Measurements from ENCODE around the gene ALK. TPM values are rescaled to one million over a fixed set of nuclear protein-coding genes. Genes with fewer than 3 reads are reported as not detected.

ALK gene
- total RNA-seq, 1 donor: under 0.01 TPM

- no peak overlapping the region for H3K4me2 ChIP-seq (ENCODE audit: insufficient read depth, low read length)
- no peak overlapping the region for H3K4me3 ChIP-seq (ENCODE audit: insufficient read depth, low read length)
- H2AFZ ChIP-seq (ENCODE audit: low read length): no peak overlapping the region
- no peaks in the 10 kb centered on the region for H3K79me2 ChIP-seq (ENCODE audit: insufficient read depth, low read length)
- H3K4me1 ChIP-seq (ENCODE audit: insufficient read depth, low read length): no peaks in the 10 kb centered on the region
- H3K27ac ChIP-seq (ENCODE audit: low read depth, low read length): no peak overlapping the region
- H3K36me3 ChIP-seq (ENCODE audit: insufficient read depth, low read length): no peaks in the 10 kb centered on the region
- no peaks in the 10 kb centered on the region for H3K27me3 ChIP-seq (ENCODE audit: insufficient read depth, low read length)
- TF ChIP-seq, protein P1, sequence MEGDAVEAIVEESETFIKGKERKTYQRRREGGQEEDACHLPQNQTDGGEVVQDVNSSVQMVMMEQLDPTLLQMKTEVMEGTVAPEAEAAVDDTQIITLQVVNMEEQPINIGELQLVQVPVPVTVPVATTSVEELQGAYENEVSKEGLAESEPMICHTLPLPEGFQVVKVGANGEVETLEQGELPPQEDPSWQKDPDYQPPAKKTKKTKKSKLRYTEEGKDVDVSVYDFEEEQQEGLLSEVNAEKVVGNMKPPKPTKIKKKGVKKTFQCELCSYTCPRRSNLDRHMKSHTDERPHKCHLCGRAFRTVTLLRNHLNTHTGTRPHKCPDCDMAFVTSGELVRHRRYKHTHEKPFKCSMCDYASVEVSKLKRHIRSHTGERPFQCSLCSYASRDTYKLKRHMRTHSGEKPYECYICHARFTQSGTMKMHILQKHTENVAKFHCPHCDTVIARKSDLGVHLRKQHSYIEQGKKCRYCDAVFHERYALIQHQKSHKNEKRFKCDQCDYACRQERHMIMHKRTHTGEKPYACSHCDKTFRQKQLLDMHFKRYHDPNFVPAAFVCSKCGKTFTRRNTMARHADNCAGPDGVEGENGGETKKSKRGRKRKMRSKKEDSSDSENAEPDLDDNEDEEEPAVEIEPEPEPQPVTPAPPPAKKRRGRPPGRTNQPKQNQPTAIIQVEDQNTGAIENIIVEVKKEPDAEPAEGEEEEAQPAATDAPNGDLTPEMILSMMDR (IDR thresholded peaks at IDR 0.05; ENCODE audit: extremely low read depth, low read depth, low read length): no peak
- no peaks in the 10 kb centered on the region for H4K20me1 ChIP-seq (ENCODE audit: insufficient read depth, low read length)
- DNase-seq (ENCODE audit: insufficient read length, low spot score, missing footprints): no peak
- no peaks in the 10 kb centered on the region for H3K9me3 ChIP-seq (ENCODE audit: low read depth, low read length)
Observed at GRCh38 chr2:29446847-29447246, 474.5 kb downstream of the ALK start.

DNA sequence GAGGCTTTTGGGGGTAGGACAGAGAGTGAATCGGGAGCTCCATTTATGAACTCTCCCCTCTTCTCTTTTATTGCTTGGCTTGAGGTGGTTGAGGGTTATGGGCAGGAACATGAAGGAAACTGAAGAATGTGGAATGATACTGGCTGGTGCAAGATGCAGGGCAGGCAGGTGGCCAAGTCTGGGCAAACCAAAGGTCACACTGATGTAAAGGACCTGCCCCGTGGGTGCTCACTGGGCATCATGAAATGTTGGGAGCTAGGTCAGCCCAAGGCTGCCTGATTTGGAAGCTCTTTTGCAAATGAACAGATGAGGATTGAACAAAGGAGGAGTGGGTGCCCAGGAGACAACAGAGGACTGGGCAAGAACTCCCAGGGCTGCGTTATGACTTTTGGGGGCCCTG lies 477.2 kb downstream of the ALK start:
- no peaks in the 10 kb centered on the region for H3K36me3 ChIP-seq (ENCODE audit: insufficient read depth, low read length)
- H3K9me3 ChIP-seq (ENCODE audit: low read depth, low read length): no peaks in the 10 kb centered on the region
- no peak overlapping the region for H3K4me3 ChIP-seq (ENCODE audit: insufficient read depth, low read length)
- no peak for DNase-seq (ENCODE audit: insufficient read length, low spot score, missing footprints)
- H4K20me1 ChIP-seq (ENCODE audit: insufficient read depth, low read length): no peaks in the 10 kb centered on the region
- TF ChIP-seq, protein P1 (IDR thresholded peaks at IDR 0.05; ENCODE audit: extremely low read depth, low read depth, low read length): no peak
- no peaks in the 10 kb centered on the region for H3K27me3 ChIP-seq (ENCODE audit: insufficient read depth, low read length)
- no peaks in the 10 kb centered on the region for H3K79me2 ChIP-seq (ENCODE audit: insufficient read depth, low read length)
- H3K4me1 ChIP-seq (ENCODE audit: insufficient read depth, low read length): no peaks in the 10 kb centered on the region
- no peak overlapping the region for H2AFZ ChIP-seq (ENCODE audit: low read length)
- H3K27ac ChIP-seq (ENCODE audit: low read depth, low read length): no peak overlapping the region
- no peak overlapping the region for H3K4me2 ChIP-seq (ENCODE audit: insufficient read depth, low read length)

DNA sequence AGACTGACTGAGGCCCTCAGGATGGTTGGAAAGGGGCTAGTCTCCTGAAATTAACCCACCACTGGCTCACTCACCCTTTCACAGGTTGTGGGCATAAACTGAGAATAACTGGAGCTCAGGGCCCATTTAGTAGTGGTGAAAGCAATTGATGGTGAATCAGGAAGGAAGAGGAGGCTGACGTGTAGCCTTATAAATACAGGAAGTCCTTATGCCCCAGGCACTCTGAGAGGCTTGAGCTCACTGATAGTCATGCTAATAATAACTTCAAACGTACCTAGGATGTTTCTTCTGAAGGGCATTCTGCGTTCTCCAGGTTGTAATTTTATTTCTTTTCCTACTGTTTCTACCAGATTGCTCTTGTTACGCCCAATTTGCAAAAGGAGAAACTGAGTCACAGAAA lies 477.8 kb downstream of the ALK start:
- Histone ChIP-seq H3K36me3 (ENCODE audit: insufficient read depth, low read length) (no peaks in the 10 kb centered on the region), H3K27ac (ENCODE audit: low read depth, low read length) (no peak overlapping the region), H4K20me1 (ENCODE audit: insufficient read depth, low read length) (no peaks in the 10 kb centered on the region), H3K4me1 (ENCODE audit: insufficient read depth, low read length) (no peaks in the 10 kb centered on the region), H3K9me3 (ENCODE audit: low read depth, low read length) (no peaks in the 10 kb centered on the region), H3K4me3 (ENCODE audit: insufficient read depth, low read length) (no peak overlapping the region), H3K27me3 (ENCODE audit: insufficient read depth, low read length) (no peaks in the 10 kb centered on the region), H3K79me2 (ENCODE audit: insufficient read depth, low read length) (no peaks in the 10 kb centered on the region), H3K4me2 (ENCODE audit: insufficient read depth, low read length) (no peak overlapping the region), H2AFZ (ENCODE audit: low read length) (no peak overlapping the region)
- TF ChIP-seq, protein P1 (IDR thresholded peaks at IDR 0.05; ENCODE audit: extremely low read depth, low read depth, low read length): no peak
- DNase-seq (ENCODE audit: insufficient read length, low spot score, missing footprints): no peak

DNA sequence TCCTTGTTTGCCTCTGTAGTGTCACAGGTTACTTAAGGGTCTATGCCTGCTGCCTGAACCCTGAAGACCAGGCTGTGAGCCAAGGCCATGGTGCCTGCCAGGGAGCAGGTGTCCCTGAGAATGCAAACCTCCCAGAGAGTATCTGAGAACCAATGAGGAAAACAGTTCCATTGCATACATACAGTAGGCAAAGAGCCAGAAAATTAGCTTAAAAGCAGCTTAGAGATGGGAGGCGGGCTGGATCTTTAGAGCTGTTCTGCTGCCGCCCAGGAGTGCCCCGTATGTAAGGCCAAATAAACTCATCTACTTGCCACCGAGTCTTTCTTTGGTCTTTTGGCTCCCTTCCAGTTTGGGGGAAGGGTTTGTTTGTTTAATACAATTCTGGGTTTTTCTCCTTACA lies 478.2 kb downstream of the ALK start:
- Histone ChIP-seq H3K4me2 (ENCODE audit: insufficient read depth, low read length) (no peak overlapping the region), H3K27ac (ENCODE audit: low read depth, low read length) (no peak overlapping the region), H3K9me3 (ENCODE audit: low read depth, low read length) (no peaks in the 10 kb centered on the region), H3K27me3 (ENCODE audit: insufficient read depth, low read length) (no peaks in the 10 kb centered on the region), H3K4me3 (ENCODE audit: insufficient read depth, low read length) (no peak overlapping the region), H4K20me1 (ENCODE audit: insufficient read depth, low read length) (no peaks in the 10 kb centered on the region), H2AFZ (ENCODE audit: low read length) (no peak overlapping the region), H3K36me3 (ENCODE audit: insufficient read depth, low read length) (no peaks in the 10 kb centered on the region), H3K79me2 (ENCODE audit: insufficient read depth, low read length) (no peaks in the 10 kb centered on the region), H3K4me1 (ENCODE audit: insufficient read depth, low read length) (no peaks in the 10 kb centered on the region)
- no peak for DNase-seq (ENCODE audit: insufficient read length, low spot score, missing footprints)
- TF ChIP-seq, protein P1 (IDR thresholded peaks at IDR 0.05; ENCODE audit: extremely low read depth, low read depth, low read length): no peak

All from osteoblast (primary cell).